Medulla oblongata (tissue), 1 donor: ENCODE results near the gene DTX3.
A peak's percentile ranks its signal among the peaks of the same experiment; 100 is the strongest.

Experiments
- DNase-seq: peaks from one replicate; pipeline ENCODE4 v3.0.0-alpha.2; 2015; ENCODE audit errors: extremely low spot score

Gene DTX3

DNA sequence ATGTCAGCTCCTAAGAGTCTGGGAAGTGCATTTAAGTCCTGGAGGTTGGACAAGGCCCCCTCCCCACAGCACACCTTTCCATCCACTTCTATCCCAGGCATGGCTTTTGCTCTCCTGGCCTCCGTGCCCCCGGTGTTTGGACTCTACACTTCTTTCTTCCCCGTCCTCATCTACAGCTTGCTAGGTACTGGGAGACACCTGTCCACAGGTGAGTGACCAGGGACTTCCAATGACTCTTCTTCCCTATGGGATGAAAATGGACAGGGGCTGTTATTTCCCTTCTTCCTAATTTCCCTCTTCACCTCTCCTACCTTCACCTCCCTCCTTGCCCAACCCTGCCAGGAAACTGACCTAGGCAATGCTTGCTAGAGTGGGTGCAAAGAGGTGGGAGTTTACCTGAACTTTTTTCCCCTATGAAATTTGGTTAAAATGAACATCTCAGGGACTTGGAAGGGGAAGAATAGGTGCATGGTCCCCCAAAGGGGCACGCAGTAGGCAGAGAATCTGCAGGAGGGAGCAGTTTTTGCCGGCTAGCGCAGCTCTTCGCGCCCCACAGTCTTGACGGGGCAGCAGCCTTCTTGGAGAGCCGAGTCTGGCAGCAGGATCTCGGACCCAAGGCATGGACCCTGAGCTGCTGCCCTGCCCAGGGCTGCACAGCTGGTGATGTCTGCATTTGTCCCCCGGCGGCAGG lies 15.8 kb downstream of the DTX3 start:
- DNase-seq, result no peak

DNA sequence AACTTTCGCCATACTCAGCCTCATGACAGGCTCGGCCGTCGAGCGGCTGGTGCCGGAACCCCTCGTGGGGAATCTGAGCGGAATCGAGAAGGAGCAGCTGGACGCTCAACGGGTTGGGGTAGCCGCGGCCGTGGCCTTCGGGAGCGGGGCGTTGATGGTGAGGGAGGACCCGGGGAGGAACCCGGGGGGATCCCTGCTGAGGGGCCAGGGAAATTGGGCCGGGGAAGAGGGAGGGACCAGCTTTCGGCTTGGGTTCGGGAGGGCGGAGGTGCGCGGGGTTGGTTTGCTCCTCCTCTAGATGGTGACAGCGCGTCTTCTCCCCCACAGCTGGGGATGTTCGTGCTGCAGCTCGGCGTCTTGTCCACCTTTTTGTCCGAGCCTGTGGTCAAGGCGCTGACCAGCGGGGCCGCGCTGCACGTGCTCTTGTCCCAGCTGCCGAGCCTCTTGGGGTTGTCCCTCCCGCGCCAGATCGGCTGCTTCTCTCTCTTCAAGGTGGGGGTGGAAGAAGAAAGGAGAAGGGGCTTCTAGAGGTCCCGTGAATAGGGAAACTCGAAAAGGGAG lies 16.4 kb downstream of the DTX3 start:
- DNase-seq, result no peak

DNA sequence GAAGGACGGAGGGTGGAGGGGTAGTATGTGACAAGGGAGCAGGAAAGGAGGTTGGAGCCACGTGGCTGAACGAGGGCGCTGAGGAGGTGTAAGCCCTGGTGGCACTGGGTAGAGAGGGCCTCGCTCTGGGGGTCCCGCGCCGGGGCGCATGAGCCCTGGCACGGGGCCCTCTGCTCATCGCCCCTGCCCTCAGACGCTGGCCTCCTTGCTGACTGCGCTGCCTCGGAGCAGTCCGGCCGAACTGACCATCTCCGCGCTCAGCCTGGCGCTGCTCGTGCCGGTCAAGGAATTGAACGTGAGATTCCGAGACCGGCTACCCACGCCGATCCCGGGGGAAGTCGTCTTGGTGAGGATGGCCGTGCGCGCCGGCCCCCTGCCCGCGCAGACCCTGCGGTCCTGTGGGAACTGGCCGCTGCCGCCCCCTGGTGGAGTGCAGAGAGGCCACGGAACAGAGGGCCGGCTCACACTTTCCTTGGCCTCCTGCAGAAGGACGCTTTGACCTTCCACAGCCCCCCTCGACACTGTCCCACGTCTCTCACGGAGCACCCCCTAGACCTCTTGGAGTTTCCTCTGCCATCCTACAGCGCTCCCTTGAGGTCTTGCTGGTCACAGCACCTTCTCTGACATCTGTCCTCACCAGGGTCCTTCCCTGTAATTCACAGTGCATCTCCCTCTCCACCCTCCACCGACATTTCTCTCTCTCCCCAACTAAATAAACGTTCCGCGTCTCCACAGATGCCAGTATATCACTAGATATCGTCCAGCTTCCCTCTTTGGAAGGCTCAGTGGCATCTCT lies 17.1 kb downstream of the DTX3 start:
- DNase-seq, result peak; percentile 32

DNA sequence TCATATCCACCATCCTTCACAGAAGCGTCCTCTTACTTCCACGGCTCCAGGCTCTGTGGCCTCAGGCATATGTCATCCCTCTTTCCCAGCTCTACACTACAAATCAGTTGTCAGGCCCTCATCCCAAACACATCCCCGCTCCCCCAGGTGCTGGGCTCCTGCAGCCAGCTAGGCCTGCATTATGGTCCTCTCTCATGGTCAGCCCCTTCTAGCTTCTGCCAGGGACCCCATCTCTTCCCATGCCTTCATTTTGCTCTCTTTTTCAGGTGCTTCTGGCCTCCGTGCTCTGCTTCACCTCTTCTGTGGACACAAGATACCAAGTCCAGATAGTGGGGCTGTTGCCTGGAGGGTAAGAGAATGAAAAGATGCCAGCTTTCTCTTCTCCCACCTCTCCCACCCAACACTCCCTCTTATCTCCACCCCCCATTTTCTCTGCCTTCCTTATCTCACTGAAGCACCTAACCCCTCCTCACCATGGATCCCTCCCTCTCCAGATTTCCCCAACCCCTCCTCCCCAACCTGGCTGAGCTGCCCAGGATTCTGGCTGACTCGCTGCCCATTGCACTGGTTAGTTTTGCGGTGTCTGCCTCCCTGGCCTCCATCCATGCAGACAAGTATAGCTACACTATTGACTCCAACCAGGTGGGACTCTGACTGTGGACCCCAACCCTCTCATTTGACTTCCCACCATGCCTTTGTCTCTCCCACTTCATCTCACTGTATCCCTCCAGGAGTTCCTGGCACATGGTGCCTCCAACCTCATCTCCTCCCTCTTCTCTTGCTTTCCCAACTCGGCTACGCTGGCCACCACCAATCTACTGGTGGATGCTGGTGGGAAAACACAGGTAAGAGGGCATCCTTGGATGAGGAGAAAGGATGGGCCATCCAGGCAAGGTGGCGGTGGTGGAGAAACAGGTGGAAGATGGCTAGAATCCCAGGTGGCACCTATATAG lies 17.9 kb downstream of the DTX3 start:
- no peak for DNase-seq

DNA sequence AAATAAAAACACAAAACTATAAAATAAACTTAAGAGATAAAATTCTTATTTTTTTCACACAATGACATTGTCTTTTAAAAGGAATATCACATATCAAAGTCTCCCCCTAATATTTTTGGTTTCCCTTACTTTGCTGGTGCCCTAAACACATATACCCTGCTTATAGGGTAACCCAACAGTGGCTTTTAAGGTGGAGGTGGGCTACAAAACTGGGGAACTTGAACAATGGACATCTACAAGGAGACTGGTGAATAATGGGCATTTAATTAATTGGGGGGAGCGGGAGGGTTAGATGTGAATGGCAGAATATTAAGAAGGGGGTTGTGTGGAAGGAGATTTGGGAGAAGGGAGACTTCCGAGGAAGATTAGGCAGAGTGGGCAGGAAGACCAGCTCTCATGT lies 18.8 kb downstream of the DTX3 start:
- no peak for DNase-seq

DNA sequence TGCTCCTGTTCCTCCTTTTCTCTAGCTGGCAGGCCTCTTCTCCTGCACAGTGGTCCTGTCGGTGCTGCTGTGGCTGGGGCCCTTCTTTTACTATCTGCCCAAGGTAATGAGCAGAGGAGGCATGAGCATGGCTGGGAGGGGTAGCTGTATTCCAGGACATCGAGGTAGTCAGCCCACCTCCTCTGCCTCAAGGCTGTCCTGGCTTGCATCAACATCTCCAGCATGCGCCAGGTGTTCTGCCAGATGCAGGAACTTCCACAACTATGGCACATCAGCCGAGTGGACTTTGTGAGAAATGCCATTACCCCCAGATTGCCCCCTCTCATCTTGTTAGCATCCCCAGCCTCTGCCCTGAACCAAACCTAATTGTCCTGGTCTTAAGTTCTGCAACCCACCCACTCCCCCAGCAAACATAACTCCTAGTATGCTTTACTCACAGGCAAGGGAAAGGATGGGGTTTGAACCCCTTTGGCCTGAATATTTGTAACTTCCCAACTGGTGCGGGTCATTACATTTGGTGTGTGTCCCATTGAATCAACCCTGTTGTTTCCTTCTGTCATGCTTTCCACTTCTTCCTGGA lies 19.3 kb downstream of the DTX3 start:
- DNase-seq, result no peak

DNA sequence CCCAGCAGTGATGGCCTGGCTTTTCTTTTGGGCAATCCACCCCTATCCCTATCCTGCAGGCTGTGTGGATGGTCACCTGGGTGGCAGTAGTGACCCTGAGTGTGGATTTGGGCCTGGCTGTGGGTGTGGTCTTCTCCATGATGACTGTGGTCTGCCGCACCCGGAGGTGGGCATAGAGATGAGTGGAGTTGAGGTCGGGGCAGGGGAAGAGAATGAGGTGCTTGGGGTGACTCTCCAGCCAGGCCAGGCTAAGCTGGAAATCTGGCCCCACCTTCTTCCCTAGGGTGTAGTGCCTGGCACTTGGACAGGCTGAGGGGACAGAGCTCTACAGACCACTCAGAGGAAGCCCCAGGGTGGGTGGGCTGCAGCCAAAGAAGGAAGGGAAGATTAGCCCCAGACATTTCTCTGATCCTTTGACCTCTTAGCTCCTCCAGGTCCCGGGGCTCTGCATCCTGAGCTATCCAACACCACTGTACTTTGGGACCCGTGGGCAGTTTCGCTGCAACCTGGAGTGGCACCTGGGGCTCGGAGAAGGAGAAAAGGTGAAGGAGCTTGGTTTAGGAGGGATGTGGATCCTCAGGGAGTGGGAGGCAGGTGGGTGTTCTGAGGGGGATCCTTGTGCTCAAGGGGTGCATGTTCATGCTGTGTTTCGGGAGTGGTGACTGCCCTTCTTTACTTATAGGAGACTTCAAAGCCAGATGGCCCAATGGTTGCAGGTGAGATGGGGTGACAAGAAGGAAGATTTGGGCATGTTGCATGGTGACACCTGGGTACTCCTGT lies 20.0 kb downstream of the DTX3 start:
- no peak for DNase-seq

DNA sequence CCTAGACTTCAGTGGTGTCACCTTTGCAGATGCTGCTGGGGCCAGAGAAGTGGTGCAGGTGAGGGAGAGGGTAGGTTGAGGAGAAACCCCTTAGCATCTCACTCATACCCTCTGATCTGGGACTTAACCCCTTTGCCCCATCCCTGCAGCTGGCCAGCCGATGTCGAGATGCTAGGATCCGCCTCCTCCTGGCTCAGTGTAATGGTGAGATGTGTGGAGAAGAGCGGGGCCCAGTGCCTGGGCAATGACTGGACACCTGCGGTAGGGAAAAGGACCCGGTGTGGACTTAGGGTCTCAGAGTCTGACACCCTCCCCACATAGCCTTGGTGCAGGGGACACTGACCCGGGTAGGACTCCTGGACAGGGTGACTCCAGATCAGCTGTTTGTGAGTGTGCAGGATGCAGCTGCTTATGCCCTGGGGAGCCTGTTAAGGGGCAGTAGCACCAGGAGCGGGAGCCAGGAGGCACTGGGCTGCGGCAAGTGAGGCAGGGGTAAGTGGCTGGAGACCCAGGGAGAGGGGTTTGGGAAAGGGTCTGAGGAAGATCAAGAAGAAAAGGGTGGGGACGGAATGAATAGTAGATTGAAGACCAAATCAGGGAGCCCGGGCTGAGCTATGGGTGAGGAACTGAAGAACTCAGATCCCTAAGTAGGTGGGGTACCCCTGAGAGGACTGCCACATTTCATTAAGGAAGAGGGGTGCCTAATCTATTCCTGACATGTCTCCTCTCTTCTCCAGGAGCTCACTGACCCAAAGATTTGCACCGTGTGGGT lies 20.8 kb downstream of the DTX3 start:
- no peak for DNase-seq

DNA sequence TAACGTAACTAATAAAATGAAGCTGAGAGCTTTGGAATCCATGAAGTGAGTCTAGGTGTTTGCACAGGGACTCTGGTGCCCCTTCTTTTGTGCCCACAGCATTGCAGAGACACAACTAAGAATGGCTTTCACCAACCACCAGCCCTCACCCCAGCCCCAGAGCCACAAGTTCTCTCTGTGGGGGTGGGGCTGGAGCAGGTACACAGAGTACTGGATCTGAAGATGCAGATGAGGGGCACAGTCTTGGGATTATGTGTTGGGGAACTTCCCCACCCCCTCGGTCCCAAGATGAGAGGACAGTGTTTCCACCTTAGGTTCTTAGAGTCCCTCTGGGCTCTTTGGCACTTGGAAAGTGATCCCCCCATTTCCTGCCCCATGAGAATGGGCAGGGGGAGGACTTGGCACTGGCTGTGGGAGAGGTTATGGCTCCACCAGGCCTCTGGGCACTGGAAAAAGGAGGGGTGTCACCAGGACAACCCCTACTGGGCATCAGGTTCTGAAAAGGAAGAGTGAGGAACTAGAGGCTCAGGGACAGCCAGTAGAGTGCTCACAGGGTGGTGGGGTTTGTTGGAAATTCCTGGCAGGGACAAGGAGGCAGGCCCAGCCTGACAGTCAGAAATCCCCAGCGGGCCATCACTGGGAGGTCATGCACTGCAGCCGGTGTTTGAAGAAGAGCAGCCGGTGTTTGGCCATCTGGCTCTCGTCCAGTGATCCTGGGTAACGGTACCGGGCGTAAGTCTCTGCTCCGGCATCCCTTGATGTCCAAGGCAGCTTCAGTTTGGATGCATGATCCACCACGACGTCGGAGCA lies 21.7 kb downstream of the DTX3 start:
- no peak for DNase-seq

DNA sequence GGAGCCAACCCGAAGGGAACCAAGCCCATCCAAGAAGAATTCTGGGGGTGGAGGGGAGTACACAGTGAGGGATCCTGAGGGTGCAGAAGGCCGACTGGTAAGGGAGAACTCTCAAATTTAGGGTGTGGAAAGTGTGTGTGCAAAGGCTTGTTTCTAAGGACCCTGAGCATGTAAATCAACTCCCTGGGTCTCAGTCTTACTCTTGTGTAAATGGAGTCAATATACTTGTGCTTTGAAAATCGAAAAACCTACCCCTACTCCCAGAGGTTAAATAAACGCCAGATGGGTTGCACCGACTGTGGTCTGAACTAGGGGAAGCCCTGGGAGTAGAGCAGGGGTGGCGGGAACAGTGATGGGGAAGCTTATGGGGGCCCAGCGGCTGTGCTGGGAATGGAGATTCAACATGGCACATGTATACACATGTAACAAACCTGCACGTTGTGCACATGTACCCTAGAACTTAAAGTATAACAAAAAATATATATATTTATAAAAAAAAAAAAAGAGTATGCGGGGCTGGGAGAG lies 22.4 kb downstream of the DTX3 start:
- DNase-seq, result no peak

DNA sequence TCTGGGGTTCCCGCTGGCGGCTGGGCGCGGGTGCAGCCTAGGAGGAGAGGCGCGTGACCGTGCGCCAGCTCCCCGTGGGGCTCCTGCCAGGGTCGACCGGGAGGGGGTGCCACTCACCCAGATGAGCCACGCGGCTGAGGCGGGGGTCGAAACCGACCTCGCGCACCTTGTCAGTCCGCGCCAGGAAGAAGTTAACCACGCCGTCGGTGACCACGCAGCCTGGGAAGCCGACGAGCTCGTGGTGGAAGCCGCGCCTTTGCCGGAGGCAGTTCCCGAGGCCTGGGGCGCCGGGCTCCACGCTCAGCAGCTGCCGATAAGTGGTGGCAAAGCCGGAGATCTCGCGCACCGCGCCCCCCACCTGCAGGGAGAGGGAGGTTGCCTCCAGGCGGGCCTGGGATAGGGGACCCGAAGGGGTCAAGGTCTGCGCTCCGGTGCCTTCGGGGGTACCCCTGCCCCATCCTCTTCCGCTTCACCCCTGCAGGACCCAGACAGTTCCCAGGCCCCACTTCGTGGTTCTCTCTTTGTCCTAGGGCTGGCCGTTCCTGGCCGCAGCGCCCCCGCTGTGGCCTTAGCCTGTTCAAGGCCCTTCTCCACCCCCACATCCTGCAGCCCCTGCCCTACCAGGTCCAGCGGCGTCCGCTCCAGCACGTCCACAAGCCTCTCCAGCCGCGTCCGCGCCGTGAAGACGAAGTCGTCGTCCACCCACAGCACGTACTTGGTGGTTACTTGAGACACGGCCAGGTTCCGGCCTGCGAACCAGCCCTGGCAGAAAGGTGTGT lies 23.1 kb downstream of the DTX3 start:
- DNase-seq, result no peak

DNA sequence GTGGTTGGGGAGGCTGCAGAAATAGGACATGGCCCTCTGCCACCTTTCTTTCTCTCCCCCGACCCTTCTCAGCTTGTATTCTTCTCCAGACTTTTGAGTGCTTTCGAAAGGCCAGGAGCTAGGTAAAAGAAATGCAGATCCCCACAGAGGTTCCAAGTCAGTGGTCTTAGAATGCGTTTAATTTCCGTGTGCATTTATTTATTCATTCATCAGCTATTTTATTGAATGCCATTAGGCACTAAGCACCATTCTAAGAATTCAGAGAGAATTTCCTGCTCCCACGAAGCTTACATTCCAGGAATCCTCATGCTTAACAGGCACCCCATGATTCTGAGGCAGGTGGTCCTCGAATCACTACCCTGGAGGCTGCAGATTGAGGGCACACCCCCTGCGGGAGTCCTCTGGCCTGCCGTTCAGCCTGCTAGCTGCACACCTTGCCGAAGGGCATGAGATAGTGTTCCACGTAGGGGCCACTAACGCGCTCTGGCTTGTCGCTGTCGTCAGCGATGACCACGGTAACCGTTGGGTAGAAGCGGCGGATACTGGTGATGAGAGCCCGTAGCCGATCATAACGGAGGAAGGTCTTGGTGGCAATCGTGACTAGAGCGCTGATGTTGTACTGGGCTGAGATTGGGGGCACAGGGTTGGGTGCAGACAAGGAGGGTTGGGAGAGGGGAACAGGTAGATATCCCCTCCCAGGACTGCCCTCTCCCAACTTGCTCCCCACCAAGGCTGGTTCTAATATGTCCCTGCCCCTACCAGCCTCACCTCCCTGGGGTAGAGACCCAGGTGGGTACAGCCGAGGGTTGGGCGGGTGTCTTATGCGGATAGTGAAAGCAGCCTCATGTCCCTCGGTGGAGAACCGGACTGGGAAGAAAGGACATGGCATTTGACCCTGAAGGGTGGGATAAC lies 23.9 kb downstream of the DTX3 start:
- no peak for DNase-seq

DNA sequence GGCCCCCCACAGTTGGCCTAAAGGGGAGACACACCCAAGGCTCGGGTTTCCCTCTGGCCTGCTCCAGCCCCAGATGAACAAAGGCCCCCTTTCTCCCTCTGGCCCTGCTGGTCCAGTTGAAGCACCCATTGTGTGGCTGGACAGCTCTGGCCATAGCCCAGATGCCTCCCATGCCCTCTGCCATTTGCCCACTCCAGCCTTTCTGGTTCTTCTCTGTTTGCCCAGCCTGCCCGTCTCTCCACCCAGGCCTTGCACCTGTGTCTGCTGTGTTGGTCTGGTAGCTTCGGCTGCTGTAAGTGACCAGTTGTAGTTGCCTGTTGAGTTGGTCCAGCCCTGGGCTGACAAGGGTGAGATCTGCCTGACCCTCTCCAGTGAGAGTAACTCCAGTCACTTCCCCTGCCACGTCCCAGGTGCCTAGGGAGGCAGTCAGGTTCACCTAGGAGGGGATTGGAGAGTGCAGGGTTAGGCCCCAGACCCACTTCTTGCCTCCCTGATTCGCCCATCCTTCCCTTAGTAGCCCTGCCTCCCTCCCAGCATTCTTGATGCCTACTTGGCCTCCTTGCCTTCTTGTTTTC lies 25.4 kb downstream of the DTX3 start:
- DNase-seq, result peak; percentile 85

DNA sequence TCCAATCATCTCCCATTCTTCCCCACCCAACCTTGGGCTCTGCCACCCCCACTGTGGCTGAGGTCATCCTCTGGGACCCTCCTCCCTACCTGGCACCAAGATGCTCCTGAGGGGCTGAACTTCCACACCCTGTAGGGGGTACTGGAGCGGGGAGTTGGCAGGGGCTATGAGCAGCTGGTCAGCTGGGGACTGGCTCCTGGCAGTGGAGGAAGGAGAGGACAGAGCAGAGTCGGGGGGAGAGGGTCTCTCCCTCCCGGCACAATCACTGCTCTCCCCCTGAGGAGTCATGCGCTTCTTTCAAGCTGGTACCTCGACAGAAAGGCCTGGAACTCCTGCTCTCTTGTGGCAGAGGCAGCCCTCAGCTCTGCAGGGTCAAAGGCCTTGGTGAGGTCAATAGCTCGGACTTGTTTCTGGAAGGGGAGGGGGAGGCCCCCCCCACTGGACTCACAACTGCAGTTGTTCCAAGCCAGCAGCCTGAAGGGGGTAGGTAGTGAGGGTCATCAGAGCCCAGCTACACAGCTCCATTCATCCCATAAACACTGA lies 26.3 kb downstream of the DTX3 start:
- DNase-seq, result no peak

DNA sequence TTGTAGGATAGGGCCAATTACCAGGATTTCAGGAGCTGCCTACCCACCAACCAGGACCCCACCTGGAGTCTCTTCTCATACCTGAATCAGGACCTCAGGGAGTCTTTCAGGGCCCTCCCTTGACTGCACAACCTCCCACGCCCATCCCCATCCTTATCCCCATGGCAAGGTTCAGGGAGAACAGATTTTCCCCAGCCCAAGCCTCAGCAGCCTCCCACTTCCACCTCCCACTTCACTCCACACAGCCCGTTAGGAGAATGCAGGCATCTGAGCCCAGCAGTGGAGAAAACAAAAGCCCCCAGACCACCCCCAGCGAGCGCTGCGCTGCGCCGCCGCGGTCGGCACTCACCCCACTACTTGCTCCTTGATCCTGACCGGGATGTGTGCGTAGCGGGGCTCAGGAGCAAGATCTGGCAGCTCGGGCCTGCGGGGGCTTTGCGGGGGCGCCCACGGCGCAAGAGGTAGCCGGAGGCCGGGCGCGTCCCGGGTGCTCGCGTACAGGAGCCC lies 27.0 kb downstream of the DTX3 start:
- DNase-seq, result no peak
